HUES6 (cell line): ENCODE results near the gene MPST.

Experiments
- H3K27ac ChIP-seq: 2 replicates; pipeline ENCODE4 v1.7.0; 2013; ENCODE audit warnings: low read depth, mild to moderate bottlenecking, low read length, inconsistent platforms
- H3K27me3 ChIP-seq: 2 replicates; pipeline ENCODE4 v1.6.1; 2013; ENCODE audit warnings: low read length; ENCODE audit not compliant: control insufficient read depth, insufficient read depth
- H3K36me3 ChIP-seq: 2 replicates; pipeline ENCODE4 v1.6.1; 2013; ENCODE audit warnings: low read length; ENCODE audit not compliant: control insufficient read depth, insufficient read depth
- H3K4me1 ChIP-seq: 2 replicates; pipeline ENCODE4 v1.6.1; 2013; ENCODE audit warnings: low read length; ENCODE audit not compliant: control insufficient read depth, insufficient read depth
- H3K4me3 ChIP-seq: 2 replicates; pipeline ENCODE4 v1.5.1; 2013; ENCODE audit warnings: low read depth, low read length
- H3K9ac ChIP-seq: one replicate; pipeline ENCODE4 v1.6.1; 2013; ENCODE audit warnings: mild to moderate bottlenecking, low read length
- H3K9me3 ChIP-seq: 2 replicates; pipeline ENCODE4 v1.6.1; 2013; ENCODE audit warnings: low read depth, low read length; ENCODE audit not compliant: control insufficient read depth, insufficient read depth

The MPST gene

DNA sequence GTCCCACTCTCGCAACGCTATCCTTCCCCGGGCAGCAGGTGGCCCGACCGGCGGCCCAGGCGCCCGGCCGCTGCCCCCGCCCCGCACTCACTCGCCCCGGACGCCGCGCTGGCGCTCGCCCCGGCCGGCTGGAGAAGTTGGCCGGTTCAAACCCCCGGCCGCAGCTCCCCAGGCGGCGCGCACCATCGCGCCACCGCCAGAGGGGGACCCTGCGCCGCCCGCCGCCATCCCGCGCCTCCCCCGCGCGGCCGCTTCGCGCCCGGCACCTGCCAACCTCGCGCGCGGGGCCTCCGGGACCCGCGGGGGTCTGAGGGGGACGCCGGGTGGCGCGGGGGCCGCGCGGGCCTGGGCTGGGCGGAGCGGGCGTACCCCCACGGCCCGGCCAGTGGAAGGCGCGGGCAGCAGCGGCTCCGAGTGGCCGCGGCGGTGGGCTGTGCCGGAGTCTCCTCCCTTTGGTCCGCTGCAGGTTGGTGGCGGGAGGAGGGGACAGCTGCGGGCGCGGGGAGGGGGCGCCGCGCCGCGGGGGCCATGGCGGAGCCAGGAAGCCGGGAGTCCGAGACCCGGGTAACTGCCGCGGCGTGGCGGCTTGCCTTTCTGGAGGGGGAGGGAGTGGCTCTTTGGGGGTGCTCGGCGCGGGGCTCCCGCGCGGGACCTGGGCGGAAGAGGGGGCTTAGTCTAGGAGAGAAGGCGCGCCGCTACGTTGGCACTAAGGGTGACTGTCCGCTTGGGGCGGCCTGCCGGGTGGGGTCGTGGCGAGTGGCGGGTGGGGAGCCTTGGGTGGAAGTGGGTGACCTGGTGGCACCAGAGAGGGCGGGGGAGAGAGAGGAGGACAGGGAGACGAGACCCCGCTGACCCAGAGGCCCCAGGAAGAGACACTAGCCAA is at the start of gene MPST, which contains the start of gene TST:
TSS of gene MPST (plus strand) at position 434 of the 883 bp plus-strand sequence. CDS start at position 529, 95 bp downstream.
TSS of gene TST (minus strand) at position 139 of the 883 bp plus-strand sequence. CDS start 715 bp downstream, outside the sequence.
- H3K4me3 ChIP-seq: peak within 1 kb of the TSS; percentile 79

DNA sequence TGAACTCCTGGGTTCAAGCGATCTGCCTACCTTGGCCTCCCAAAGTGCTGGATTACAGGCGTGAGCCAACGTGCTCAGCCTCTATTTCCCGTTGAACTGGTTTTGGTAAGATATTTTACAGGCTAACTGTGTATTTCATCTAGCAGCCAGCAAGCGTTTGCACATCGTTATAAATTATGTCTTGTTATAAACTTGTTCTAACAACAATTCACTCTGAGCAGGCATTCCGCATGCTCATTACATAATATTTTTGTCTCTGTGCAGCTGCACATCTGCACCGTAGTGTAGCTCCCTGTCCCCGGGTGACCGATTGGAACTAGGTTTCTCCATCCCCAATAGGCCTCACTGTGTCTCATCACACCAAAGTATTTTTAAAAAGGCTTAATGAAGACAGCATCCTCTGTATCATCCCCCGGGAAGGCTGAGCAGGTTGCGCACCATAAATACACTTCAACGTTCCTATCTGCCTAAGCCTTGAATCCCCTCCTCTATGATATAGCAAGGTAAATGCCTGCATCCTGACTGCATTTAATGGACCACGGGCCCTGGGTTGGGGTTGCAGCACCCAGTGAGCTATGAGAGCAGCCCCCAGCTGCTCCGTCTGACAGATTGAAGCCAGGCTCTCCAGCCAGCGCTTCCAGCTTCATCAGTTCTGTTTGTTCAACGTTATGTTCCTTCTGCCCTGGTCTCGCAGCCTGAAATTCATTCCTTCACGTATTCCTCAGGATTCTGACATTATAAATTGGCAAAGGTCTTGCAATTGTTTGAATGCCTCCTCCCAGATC is 48.0 kb upstream of the MPST start:
- Histone ChIP-seq H3K9me3 (no peaks in the 10 kb centered on the region), H3K9ac (no peak overlapping the region), H3K4me1 (no peaks in the 10 kb centered on the region)

More for the DNA sequence above, at the start of gene MPST, which contains the start of gene TST:
- Histone ChIP-seq H3K27me3 (no peaks in the 10 kb centered on the region), H3K36me3 (peaks cover 23% of the 10 kb centered on the region), H3K9ac (peak within 1 kb of the TSS; percentile 86), H3K9me3 (no peaks in the 10 kb centered on the region), H3K4me1 (peaks cover 23% of the 10 kb centered on the region; the same call in 1 of the 2 replicates), H3K27ac (peak within 1 kb of the TSS; percentile 75; the same call in 1 of the 2 replicates)

DNA sequence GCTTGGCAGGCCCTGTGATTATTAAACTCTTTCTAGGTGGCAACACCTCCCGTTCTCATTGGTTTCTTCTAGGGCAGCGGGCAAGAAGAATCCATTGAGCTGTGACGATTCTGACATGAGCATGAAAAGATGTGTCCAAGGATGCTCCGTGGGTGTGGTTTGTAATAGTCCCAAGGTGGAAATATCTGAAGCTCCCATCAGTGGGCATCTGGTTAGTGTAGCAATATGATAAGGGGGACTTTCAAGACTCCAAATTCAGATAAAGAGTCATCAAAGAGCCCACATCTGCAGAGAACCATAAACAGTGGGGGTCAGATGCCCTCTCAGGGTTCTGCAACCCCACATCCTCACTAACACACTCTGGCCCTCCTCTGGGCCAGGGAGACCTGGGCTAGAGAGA is 42.9 kb upstream of the MPST start:
- H3K9ac ChIP-seq: no peak overlapping the region
- no peaks in the 10 kb centered on the region for H3K36me3 ChIP-seq

More for the DNA sequence above, 48.0 kb upstream of the MPST start:
- no peaks in the 10 kb centered on the region for H3K27me3 ChIP-seq
- no peak overlapping the region for H3K27ac ChIP-seq
- no peak overlapping the region for H3K4me3 ChIP-seq
- no peaks in the 10 kb centered on the region for H3K36me3 ChIP-seq

DNA sequence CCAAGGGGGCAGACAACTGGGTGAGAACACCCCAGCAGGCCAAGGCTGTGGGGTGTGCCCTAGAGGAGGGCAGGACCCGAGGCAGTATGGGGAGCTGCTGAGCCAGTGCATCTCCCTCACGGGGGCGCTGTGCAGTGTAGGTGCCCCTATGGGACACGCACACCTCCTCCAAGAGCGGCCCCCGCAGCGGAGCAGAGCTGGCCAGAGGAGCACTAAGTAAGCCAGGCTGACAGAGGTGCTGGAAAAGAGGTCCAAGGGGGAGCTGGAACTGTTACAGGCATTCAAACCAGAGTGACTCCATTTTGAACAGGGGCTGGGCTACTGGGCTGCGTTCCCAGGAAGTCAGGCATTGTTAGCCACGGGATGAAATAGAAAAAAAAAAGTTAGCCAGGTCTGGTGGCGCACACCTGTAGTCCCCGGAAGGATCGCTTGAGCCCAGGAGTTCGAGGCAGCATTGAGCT is 42.1 kb upstream of the MPST start:
- Histone ChIP-seq H3K9ac (no peak overlapping the region), H3K9me3 (no peaks in the 10 kb centered on the region), H3K4me3 (peak overlapping the region; percentile 43), H3K4me1 (0 out of 2 replicates have a peak, but pooled peaks cover 6% of the 10 kb centered on the region), H3K36me3 (no peaks in the 10 kb centered on the region), H3K27ac (no peak overlapping the region), H3K27me3 (no peaks in the 10 kb centered on the region)

More for the DNA sequence above, 42.9 kb upstream of the MPST start:
- H3K4me3 ChIP-seq: no peak overlapping the region
- H3K9me3 ChIP-seq: no peaks in the 10 kb centered on the region
- no peaks in the 10 kb centered on the region for H3K27me3 ChIP-seq
- H3K27ac ChIP-seq: no peak overlapping the region
- H3K4me1 ChIP-seq: 0 out of 2 replicates have a peak, but pooled peaks cover 6% of the 10 kb centered on the region

DNA sequence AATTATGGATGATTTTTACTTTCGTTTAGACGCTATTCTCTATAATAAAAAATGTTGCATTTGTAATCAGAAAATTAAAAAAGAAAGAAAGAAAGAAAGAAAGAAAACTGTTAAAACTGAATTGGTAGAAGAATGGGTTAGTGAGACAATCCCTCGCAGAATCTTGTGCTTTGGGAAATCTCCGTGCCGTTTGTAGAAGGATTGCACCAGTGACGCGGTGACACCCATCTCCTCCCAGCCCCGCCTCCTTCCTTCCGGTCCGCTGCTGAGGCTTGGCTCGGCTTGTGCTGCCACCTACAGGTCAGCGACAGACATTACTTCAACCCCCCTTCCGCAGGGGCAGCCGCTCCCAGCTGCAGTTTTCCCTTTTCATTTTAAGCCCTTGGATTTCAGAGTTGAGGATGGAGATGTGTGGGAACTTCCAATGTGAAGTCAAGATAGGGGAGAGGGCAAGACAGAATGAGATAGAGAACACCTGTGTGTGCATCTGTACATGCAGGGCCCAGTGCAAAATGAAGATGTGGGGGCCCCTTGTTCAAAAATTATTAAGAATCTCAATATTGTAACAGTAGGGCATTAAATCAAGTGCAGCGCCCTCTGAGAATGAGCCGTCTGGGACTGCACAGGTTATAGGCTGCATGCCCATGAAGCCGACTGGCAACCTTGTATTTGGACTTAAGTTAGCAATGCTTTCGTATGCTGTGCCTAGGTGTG is 41.4 kb upstream of the MPST start:
- Histone ChIP-seq H3K9ac (no peak overlapping the region), H3K27ac (no peak overlapping the region), H3K4me3 (peak overlapping the region; percentile 43)

DNA sequence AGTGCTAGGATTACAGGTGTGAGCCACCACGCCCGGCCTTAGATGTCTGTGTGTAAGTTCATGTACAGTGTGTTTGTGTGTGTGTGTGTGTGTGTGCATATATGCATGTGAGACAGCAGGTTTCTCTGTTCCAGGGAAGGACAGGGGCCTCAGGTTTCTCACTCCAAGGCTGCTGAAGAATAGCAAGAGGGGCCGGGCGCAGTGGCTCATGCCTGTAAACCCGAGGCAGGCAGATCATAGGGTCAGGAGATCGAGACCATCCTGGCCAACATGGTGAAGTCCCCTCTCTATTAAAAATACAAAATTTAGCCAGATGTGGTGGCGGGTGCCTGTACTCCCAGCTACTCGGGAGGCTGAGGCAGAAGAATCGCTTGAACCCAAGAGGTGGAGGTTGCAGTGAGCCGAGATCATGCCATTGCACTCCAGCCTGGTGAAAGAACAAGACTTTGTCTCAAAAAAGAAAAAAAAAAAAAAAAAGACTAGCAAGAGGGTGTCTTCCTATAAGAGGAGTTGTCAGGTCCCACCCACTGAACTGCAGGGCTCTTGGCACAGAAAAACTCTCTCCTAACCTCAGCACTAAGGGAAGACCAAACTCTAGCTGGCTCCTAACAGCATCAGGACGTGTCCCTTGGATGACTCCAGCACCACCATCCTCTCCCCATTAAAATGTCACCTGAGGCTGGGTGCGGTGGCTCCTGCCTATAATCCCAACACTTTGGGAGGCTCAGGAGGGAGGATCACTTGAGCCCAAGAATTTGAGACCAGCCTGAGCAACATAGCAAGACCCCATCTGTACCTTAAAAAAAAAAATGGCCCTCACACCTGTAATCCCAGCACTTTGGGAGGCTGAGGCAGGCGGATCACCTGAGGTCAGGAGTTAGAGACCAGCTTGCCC is 40.3 kb upstream of the MPST start:
- Histone ChIP-seq H3K4me1 (0 out of 2 replicates have a peak, but pooled peaks cover 6% of the 10 kb centered on the region), H3K27me3 (no peaks in the 10 kb centered on the region), H3K27ac (no peak overlapping the region), H3K4me3 (no peak overlapping the region), H3K9me3 (no peaks in the 10 kb centered on the region), H3K36me3 (no peaks in the 10 kb centered on the region), H3K9ac (no peak overlapping the region)

More for the DNA sequence above, 41.4 kb upstream of the MPST start:
- Histone ChIP-seq H3K27me3 (no peaks in the 10 kb centered on the region), H3K36me3 (no peaks in the 10 kb centered on the region), H3K4me1 (0 out of 2 replicates have a peak, but pooled peaks cover 6% of the 10 kb centered on the region), H3K9me3 (no peaks in the 10 kb centered on the region)

DNA sequence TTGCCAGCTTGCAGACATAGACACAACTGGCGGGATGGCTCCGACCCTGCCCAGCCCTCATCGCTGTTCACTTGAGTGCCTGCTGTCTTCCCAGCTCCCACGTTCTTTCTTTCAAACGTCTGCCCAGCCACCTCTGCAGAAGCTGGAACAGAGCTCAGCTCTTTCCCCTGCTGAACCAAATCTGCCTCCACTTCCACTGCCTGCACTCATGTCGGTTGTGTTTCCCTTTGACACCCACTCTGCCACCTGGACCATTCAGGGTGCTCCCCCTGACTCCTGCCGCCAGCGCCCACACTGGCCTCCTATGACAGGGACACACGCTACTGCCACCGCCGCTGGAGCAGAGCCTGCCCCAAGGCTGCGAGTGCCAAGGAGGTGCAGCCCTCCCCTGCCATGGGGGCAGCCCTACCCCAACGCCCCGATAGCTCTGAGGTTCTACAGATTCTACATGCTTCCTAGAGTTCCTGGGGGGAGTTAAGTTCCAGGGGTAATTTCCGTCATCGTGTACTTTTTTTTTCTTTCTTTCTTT is 38.2 kb upstream of the MPST start:
- Histone ChIP-seq H3K9me3 (peaks cover 11% of the 10 kb centered on the region), H3K9ac (no peak overlapping the region)

DNA sequence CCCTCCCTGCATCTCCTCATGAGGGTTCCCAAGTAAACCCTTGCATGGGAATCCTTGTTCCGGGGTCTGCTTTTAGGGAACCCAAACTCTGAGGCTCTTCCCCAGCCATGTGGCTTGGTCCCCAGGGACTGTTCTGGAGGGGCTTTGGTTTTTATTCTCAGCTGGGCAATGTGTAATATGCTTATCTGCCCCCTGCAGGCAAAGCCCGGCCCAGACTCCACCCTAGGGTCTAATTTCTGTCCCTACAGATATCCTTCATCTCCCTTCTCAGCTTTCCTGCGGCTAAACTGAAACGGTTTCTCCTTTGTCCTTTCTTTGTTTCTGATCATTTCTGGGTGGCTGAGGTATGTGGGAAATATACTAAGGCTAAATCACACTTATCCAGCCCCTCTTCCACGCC is 37.4 kb upstream of the MPST start:
- H3K27me3 ChIP-seq: no peaks in the 10 kb centered on the region
- no peak overlapping the region for H3K4me3 ChIP-seq
- H3K4me1 ChIP-seq: 0 out of 2 replicates have a peak, but pooled peaks cover 6% of the 10 kb centered on the region
- no peak overlapping the region for H3K9ac ChIP-seq
- peaks cover 17% of the 10 kb centered on the region for H3K9me3 ChIP-seq
- no peak overlapping the region for H3K27ac ChIP-seq
- no peaks in the 10 kb centered on the region for H3K36me3 ChIP-seq

More for the DNA sequence above, 38.2 kb upstream of the MPST start:
- no peaks in the 10 kb centered on the region for H3K36me3 ChIP-seq
- H3K4me3 ChIP-seq: no peak overlapping the region
- H3K27ac ChIP-seq: no peak overlapping the region
- H3K4me1 ChIP-seq: 0 out of 2 replicates have a peak, but pooled peaks cover 6% of the 10 kb centered on the region
- no peaks in the 10 kb centered on the region for H3K27me3 ChIP-seq

DNA sequence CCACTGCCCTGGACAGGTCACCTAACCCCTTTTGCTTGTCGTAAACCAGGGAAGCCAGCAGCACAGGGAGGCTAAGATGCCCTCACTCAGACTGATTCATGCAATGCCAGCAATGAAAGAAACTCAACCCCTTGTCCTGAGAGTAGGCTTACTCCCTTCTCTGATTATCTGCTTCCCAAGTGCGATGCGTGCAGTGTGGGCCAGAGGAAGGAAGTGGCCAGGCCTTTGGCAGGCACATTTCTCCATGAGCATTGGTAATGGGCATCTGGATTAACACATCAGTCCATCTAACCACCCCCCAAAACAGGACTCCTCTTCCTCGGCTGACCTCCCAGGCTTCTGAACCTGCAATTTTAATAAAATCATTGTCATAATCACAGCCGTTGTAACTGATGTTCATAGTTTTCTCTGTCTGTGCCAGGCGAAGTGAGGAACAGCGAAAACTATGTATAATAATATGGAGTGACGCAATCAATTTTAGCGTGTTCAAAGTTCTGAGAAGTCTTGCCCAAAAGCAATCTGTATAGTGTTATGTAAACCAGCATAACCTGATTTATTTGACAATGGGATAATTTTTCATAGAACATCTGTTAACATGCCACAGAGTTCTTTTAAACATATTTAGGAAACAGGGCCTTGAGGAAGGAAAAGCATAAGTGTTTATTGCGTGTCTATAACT is 34.2 kb upstream of the MPST start:
- no peak overlapping the region for H3K27ac ChIP-seq
- no peaks in the 10 kb centered on the region for H3K36me3 ChIP-seq
- H3K4me3 ChIP-seq: no peak overlapping the region
- no peaks in the 10 kb centered on the region for H3K27me3 ChIP-seq
- H3K9me3 ChIP-seq: peaks cover 17% of the 10 kb centered on the region
- no peaks in the 10 kb centered on the region for H3K4me1 ChIP-seq
- no peak overlapping the region for H3K9ac ChIP-seq
